Measurements from ENCODE around the gene CD96.

GRCh38 chr3:111568911-111569310 lies 26.9 kb downstream of the CD96 start:
- TF ChIP-seq GATA2 (IDR thresholded peaks at IDR 0.05; ENCODE audit: low read depth, low read length): no peak
- no peak for TF ChIP-seq GATA3 (IDR thresholded peaks at IDR 0.05; ENCODE audit: low read depth, low read length)
